ENCODE results near the gene ZNF438.
A peak's percentile ranks its signal among the peaks of the same experiment; 100 is the strongest.
"Not testable (repeated sequence)": the region's sequence is repeated elsewhere in the genome, so short reads cannot be mapped to it uniquely, and the experiment has no call there.

Gene ZNF438

GRCh38 chr10:31031558-31032257 is at the start of gene ZNF438:
TSS of gene ZNF438 (minus strand) at chr10:31031865. CDS start at chr10:30877034, 154,831 bp downstream.
- DNase-seq (ENCODE audit: low spot score): peak; percentile 89

- no peak for DNase-seq (ENCODE audit: low spot score)
Observed at GRCh38 chr10:31076610-31076988, 44.9 kb upstream of the ZNF438 start.

- no peak for DNase-seq (ENCODE audit: low spot score)
Observed at GRCh38 chr10:31075881-31076609, 44.4 kb upstream of the ZNF438 start.

- peak; percentile 44 for DNase-seq (ENCODE audit: low spot score)
Observed at GRCh38 chr10:31075434-31075833, 43.8 kb upstream of the ZNF438 start.

- DNase-seq (ENCODE audit: low spot score): no peak
Observed at GRCh38 chr10:31074722-31075086, 43.0 kb upstream of the ZNF438 start.

- DNase-seq (ENCODE audit: low spot score): no peak
Observed at GRCh38 chr10:31073996-31074721, 42.5 kb upstream of the ZNF438 start.

GRCh38 chr10:31073211-31073610 is 41.5 kb upstream of the ZNF438 start:
- DNase-seq (ENCODE audit: low spot score): no peak

GRCh38 chr10:31072451-31072850 is 40.8 kb upstream of the ZNF438 start:
- no peak for DNase-seq (ENCODE audit: low spot score)

GRCh38 chr10:31071232-31072005 is 39.8 kb upstream of the ZNF438 start:
- DNase-seq (ENCODE audit: low spot score): peak; percentile 44

- no peak for DNase-seq (ENCODE audit: low spot score)
Observed at GRCh38 chr10:31070691-31071090, 39.0 kb upstream of the ZNF438 start.

GRCh38 chr10:31070025-31070424 is 38.4 kb upstream of the ZNF438 start:
- DNase-seq (ENCODE audit: low spot score): no peak

- DNase-seq (ENCODE audit: low spot score): no peak
Observed at GRCh38 chr10:31069411-31069810, 37.7 kb upstream of the ZNF438 start.

GRCh38 chr10:31064348-31064747 is 32.7 kb upstream of the ZNF438 start:
- peak; percentile 65 for DNase-seq (ENCODE audit: low spot score)

- DNase-seq (ENCODE audit: low spot score): no peak
Observed at GRCh38 chr10:31063841-31064240, 32.2 kb upstream of the ZNF438 start.

GRCh38 chr10:31062856-31063255 is 31.2 kb upstream of the ZNF438 start:
- no peak for DNase-seq (ENCODE audit: low spot score)

GRCh38 chr10:31061941-31062340 is 30.3 kb upstream of the ZNF438 start:
- no peak for DNase-seq (ENCODE audit: low spot score)

GRCh38 chr10:31058795-31059703 is 27.4 kb upstream of the ZNF438 start:
- DNase-seq (ENCODE audit: low spot score): no peak

- not testable (repeated sequence) for DNase-seq (ENCODE audit: low spot score)
Observed at GRCh38 chr10:31056678-31057077, 25.0 kb upstream of the ZNF438 start.

- no peak for DNase-seq (ENCODE audit: low spot score)
Observed at GRCh38 chr10:31055573-31056251, 24.0 kb upstream of the ZNF438 start.

- DNase-seq (ENCODE audit: low spot score): peak; percentile 8
Observed at GRCh38 chr10:31051703-31052102, 20.0 kb upstream of the ZNF438 start.

- DNase-seq (ENCODE audit: low spot score): no peak
Observed at GRCh38 chr10:31042670-31043069, 11.0 kb upstream of the ZNF438 start.
